22Rv1 (cell line): ENCODE data around the gene SNX25.

Experiments
- ZFX ChIP-seq: fragments of 450-650 bp; IDR thresholded peaks from 2 replicates; pipeline ENCODE4 v1.6.1; 2017; ENCODE audit warnings: antibody characterized with exemption, borderline replicate concordance
- TF ChIP-seq, protein P1 (sequence below): fragments of 450-650 bp; IDR thresholded peaks from 2 replicates; pipeline ENCODE4 v1.5.1; 2017; ENCODE audit warnings: mild to moderate bottlenecking

DNA sequence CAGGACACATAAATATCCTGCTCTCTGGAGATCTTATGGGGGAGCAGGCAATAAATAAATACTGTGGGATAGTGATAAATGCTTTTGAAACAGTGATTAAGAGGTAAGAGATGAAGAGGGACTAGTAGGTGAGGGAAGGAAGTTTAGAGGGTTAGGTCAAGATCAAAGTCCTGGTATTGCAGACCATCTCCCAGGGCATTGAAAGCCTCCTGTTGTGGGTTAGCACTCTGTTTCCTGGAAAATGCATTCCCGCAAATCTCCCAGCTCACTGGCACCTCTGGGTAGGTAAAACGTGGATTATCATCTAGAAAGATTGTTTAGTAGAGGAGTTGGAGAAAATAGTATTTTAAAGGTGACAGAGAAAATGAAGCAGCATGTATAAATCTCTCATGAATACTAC lies 2.2 kb downstream of the SNX25 start:
- TF ChIP-seq, protein P1, sequence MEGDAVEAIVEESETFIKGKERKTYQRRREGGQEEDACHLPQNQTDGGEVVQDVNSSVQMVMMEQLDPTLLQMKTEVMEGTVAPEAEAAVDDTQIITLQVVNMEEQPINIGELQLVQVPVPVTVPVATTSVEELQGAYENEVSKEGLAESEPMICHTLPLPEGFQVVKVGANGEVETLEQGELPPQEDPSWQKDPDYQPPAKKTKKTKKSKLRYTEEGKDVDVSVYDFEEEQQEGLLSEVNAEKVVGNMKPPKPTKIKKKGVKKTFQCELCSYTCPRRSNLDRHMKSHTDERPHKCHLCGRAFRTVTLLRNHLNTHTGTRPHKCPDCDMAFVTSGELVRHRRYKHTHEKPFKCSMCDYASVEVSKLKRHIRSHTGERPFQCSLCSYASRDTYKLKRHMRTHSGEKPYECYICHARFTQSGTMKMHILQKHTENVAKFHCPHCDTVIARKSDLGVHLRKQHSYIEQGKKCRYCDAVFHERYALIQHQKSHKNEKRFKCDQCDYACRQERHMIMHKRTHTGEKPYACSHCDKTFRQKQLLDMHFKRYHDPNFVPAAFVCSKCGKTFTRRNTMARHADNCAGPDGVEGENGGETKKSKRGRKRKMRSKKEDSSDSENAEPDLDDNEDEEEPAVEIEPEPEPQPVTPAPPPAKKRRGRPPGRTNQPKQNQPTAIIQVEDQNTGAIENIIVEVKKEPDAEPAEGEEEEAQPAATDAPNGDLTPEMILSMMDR = no peak
- no peak for TF ChIP-seq ZFX
